SK-N-MC (cell line): Measurements from ENCODE around the gene PEPD.

Experiments used
- EZH2 ChIP-seq: fragments of 200-600 bp; sonication (generic); IDR thresholded peaks from one replicate; pipeline ENCODE4 v1.6.1; 2017; ENCODE audit warnings: antibody characterized with exemption
- FOXP2 ChIP-seq: optimal IDR thresholded peaks from 2 replicates; pipeline ENCODE3; 2011; ENCODE audit warnings: mild to moderate bottlenecking, moderate library complexity; ENCODE audit not compliant: insufficient read depth; ENCODE audit errors: extremely low read length, control extremely low read depth
- POLR2AphosphoS5 ChIP-seq: IDR thresholded peaks from 2 replicates; pipeline ENCODE4 v1.6.1; 2012; ENCODE audit warnings: mild to moderate bottlenecking, low read depth, low read length, borderline replicate concordance

DNA sequence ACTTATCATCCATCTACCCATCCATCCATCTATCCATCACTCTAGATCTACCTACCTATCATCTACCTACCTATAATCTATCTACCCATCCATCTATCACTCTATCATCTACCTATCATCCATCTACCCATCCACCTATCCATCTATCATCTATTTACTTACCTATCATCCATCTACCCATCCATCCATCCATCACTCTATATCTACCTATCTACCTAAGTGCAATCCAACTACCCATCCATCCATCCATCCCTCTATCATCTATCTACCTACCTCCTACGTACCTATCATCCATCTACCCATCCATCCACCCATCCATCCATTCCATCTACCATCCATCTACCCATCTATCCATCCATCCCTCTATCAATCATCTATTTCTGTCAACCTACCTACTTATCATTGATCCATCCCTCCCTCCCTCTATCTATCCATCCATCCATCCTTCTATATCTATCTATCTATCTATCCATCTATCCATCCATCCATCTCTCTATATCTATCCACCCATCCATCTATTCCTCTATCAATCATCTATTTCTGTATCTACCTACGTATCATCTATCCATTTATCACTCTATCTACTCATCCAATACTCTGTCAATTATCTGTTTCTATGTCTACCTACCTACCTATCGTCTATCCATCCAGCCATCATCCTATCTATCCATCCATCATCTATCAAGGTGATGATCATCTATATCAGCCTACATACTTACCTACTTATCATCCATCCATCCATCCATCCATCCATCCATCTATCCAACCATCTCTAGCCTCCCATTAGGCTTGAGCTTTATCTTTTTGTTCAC, 99.0 kb downstream of the PEPD start:
- TF ChIP-seq POLR2AphosphoS5 = no peak
- no peak for TF ChIP-seq EZH2
- no peak for TF ChIP-seq FOXP2
